Tibial artery (tissue), 4 donors: ENCODE results near the gene NAA35.

ENCODE experiments used
- DNase-seq, 2 donors: peaks; one replicate each; pipeline ENCODE4 v3.0.0-alpha.2; 2019
- H3K27ac ChIP-seq, 2 donors: fragments of 200-600 bp; sonication (generic) in 1 of 2; 1 replicate in 1 of 2; 2 replicates in 1 of 2; pipeline ENCODE4 v1.5.1; 2018 to 2019; ENCODE audit warnings: mild to moderate bottlenecking in 1 of 2
- H3K27me3 ChIP-seq, 2 donors: fragments of 200-600 bp; sonication (generic) in 1 of 2; one replicate each; pipeline versions ENCODE4 v1.5.1 to v1.6.0; 2016 to 2019
- H3K36me3 ChIP-seq, 3 donors: fragments of 200-600 bp; sonication (generic) in 2 of 3; one replicate each; pipeline ENCODE4 v1.5.1; 2016 to 2019; ENCODE audit warnings: mild to moderate bottlenecking in 2 of 3
- H3K4me1 ChIP-seq, 4 donors: fragments of 200-600 bp; sonication (generic) in 2 of 4; 1 replicate in 3 of 4; 2 replicates in 1 of 4; pipeline ENCODE4 v1.5.1; 2016 to 2019
- H3K4me3 ChIP-seq, 2 donors: fragments of 200-600 bp; sonication (generic) in 1 of 2; 1 replicate in 1 of 2; 2 replicates in 1 of 2; pipeline ENCODE4 v1.5.1; 2018 to 2019; ENCODE audit warnings: mild to moderate bottlenecking in 2 of 2
- H3K9me3 ChIP-seq, 3 donors: fragments of 200-600 bp; sonication (generic) in 1 of 3; one replicate each; pipeline ENCODE4 v1.5.1; 2016 to 2019
- CTCF ChIP-seq, 2 experiments: fragments of 200-600 bp in 1 of 2; fragments of 450-650 bp in 1 of 2; IDR thresholded peaks; one replicate each; pipeline ENCODE4 v1.5.1; 2017 to 2019; ENCODE audit warnings: antibody characterized with exemption in 2 of 2, mild to moderate bottlenecking in 1 of 2, moderate library complexity in 1 of 2
- intact Hi-C: fragments of 100-400 bp; cut with DNase I; formaldehyde crosslinking; loops from one replicate; pipeline ENCODE4 v1.15.0; 2023; ENCODE audit warnings: low total_unique reads

The NAA35 gene

GRCh38 chr9:85949586-85950335, 8.8 kb downstream of the NAA35 start:
- Histone ChIP-seq H3K27ac (peak overlapping the region in 1 of 2 donors; percentile 45), H3K36me3 (peaks cover 0 to 9% (median 0%) of the 10 kb centered on the region in 3 donors), H3K4me3 (no peak overlapping the region), H3K4me1 (peaks cover 0 to 53% (median 2%) of the 10 kb centered on the region in 4 donors), H3K27me3 (no peaks in the 10 kb centered on the region), H3K9me3 (no peaks in the 10 kb centered on the region)
- DNase-seq: no peak
- no peak for TF ChIP-seq CTCF (IDR thresholded peaks at IDR 0.05)
- intact Hi-C loops: loop anchor here (10.0 kb wide), 1 partner anchor 335 kb away; the partner anchor contains the start of gene ISCA1

GRCh38 chr9:85959955-85960354, 19.0 kb downstream of the NAA35 start:
- peaks cover 17 to 34% (median 21%) of the 10 kb centered on the region in 3 donors for H3K36me3 ChIP-seq
- no peak overlapping the region for H3K4me3 ChIP-seq
- H3K27ac ChIP-seq: no peak overlapping the region
- H3K9me3 ChIP-seq: no peaks in the 10 kb centered on the region
- H3K4me1 ChIP-seq: peaks cover 0 to 17% (median 5%) of the 10 kb centered on the region in 4 donors
- no peak for DNase-seq
- TF ChIP-seq CTCF (IDR thresholded peaks at IDR 0.05): no peak
- H3K27me3 ChIP-seq: no peaks in the 10 kb centered on the region
- intact Hi-C loops: no loop called here

GRCh38 chr9:85960688-85961093, 19.7 kb downstream of the NAA35 start:
- Histone ChIP-seq H3K4me3 (no peak overlapping the region), H3K4me1 (peaks cover 0 to 17% (median 5%) of the 10 kb centered on the region in 4 donors), H3K27ac (peak overlapping the region in 1 of 2 donors; percentile 16), H3K27me3 (no peaks in the 10 kb centered on the region), H3K36me3 (peaks cover 22 to 39% (median 28%) of the 10 kb centered on the region in 3 donors), H3K9me3 (no peaks in the 10 kb centered on the region)
- intact Hi-C loops: no loop called here
- DNase-seq: no peak
- no peak for TF ChIP-seq CTCF (IDR thresholded peaks at IDR 0.05)

- Histone ChIP-seq H3K27me3 (no peaks in the 10 kb centered on the region), H3K36me3 (peaks cover 32 to 42% (median 39%) of the 10 kb centered on the region in 3 donors), H3K4me3 (no peak overlapping the region), H3K9me3 (no peaks in the 10 kb centered on the region), H3K27ac (no peak overlapping the region), H3K4me1 (peaks cover 0 to 17% (median 5%) of the 10 kb centered on the region in 4 donors)
- DNase-seq: no peak
- intact Hi-C loops: no loop called here
- no peak for TF ChIP-seq CTCF (IDR thresholded peaks at IDR 0.05)
Observed at GRCh38 chr9:85964526-85964925, 23.6 kb downstream of the NAA35 start.

- H3K36me3 ChIP-seq: peaks cover 32 to 46% (median 43%) of the 10 kb centered on the region in 3 donors
- no peak overlapping the region for H3K27ac ChIP-seq
- no peaks in the 10 kb centered on the region for H3K27me3 ChIP-seq
- intact Hi-C loops: no loop called here
- H3K4me3 ChIP-seq: no peak overlapping the region
- peaks cover 0 to 16% (median 5%) of the 10 kb centered on the region in 4 donors for H3K4me1 ChIP-seq
- TF ChIP-seq CTCF (IDR thresholded peaks at IDR 0.05): no peak
- no peak for DNase-seq
- H3K9me3 ChIP-seq: no peaks in the 10 kb centered on the region
Observed at GRCh38 chr9:85964949-85965348, 24.0 kb downstream of the NAA35 start.
